Breast epithelium (tissue), 4 donors: ENCODE data around the gene NSMCE1. TPM values are rescaled to one million over a fixed set of nuclear protein-coding genes. Genes with fewer than 3 reads are reported as not detected.

ENCODE experiments used
- DNase-seq, 2 donors: peaks; one replicate each; pipeline ENCODE4 v3.0.0-alpha.2; 2019; ENCODE audit warnings: low spot score in 2 of 2
- H3K27ac ChIP-seq, 2 donors: fragments of 200-600 bp; sonication (generic) in 1 of 2; one replicate each; pipeline ENCODE4 v1.5.1; 2016 to 2019; ENCODE audit warnings: mild to moderate bottlenecking in 1 of 2
- H3K27me3 ChIP-seq, 2 donors: fragments of 200-600 bp; sonication (generic) in 1 of 2; one replicate each; pipeline versions ENCODE4 v1.5.1 to v1.6.0; 2017 to 2019; ENCODE audit warnings: control low read depth in 1 of 2, mild to moderate bottlenecking in 1 of 2
- H3K36me3 ChIP-seq: fragments of 200-600 bp; one replicate; pipeline ENCODE4 v1.5.1; 2019
- H3K4me1 ChIP-seq, 2 donors: fragments of 200-600 bp; sonication (generic); one replicate each; pipeline ENCODE4 v1.5.1; 2016 to 2019; ENCODE audit warnings: control low read depth in 1 of 2
- H3K4me3 ChIP-seq, 3 donors: fragments of 200-600 bp; sonication (generic); 1 replicate in 2 of 3; 2 replicates in 1 of 3; pipeline ENCODE4 v1.5.1; 2016 to 2019; ENCODE audit warnings: mild to moderate bottlenecking in 3 of 3, moderate library complexity in 2 of 3
- H3K9me3 ChIP-seq, 2 donors: fragments of 200-600 bp; sonication (generic) in 1 of 2; one replicate each; pipeline ENCODE4 v1.5.1; 2016 to 2019; ENCODE audit warnings: control low read depth in 1 of 2
- CTCF ChIP-seq, 3 donors: fragments of 450-650 bp; IDR thresholded peaks; one replicate each; pipeline ENCODE4 v1.5.1; 2016 to 2017; ENCODE audit warnings: antibody characterized with exemption in 3 of 3, mild to moderate bottlenecking in 3 of 3, moderate library complexity in 3 of 3
- POLR2A ChIP-seq: fragments of 450-650 bp; IDR thresholded peaks from one replicate; pipeline ENCODE4 v1.6.1; 2016; ENCODE audit warnings: antibody characterized with exemption, mild to moderate bottlenecking, moderate library complexity
- POLR2AphosphoS5 ChIP-seq, 3 donors: sonication (generic); formaldehyde crosslinking; IDR thresholded peaks; one replicate each; pipeline ENCODE4 v1.6.1; 2017; ENCODE audit warnings: antibody characterized with exemption in 3 of 3
- intact Hi-C: fragments of 100-400 bp; cut with DNase I; formaldehyde crosslinking; loops from one replicate; pipeline ENCODE4 v1.15.1; 2023; ENCODE audit warnings: low total_unique reads
- total RNA-seq, 3 donors: library from RNA; depleted of rRNA; stranded (reverse); fragments of >200 nt; gene quantifications; one replicate each; pipeline ENCODE4 v1.1.0, GENCODE V29; 2016

The NSMCE1 gene
- total RNA-seq, 3 donors from 2014 or later, result 32.4 to 54.6 (median 51.8) TPM

DNA sequence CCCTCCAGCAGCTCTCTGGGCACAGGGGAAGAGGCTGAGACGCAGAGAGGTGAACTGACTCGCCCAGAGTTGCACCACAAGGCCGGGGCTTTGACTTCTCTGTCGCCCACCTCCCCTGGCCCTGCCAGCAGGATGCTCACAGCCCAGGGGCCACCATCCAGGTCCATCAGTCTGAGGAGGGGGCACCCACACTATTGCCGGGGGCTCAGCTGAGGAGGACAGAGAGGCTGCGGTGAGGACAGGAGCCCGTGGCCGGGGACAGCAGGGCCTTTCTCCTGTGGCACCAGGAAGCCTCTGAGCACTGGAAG lies 32.7 kb downstream of the NSMCE1 start:
- intact Hi-C loops, result loop anchor here (10.0 kb wide), 1 partner anchor 79 kb away; the partner anchor contains the start of gene IL4R

GRCh38 chr16:27235055-27235937 lies 33.3 kb downstream of the NSMCE1 start:
- no peaks in the 10 kb centered on the region for H3K36me3 ChIP-seq
- TF ChIP-seq CTCF (IDR thresholded peaks at IDR 0.05) (peak; percentile 28 to 77 (median 73)), POLR2A (no peak), POLR2AphosphoS5 (IDR thresholded peaks at IDR 0.05) (peak; percentile 48 to 78 (median 54))
- peak overlapping the region; percentile 78 to 88 for H3K27ac ChIP-seq
- no peaks in the 10 kb centered on the region for H3K9me3 ChIP-seq
- H3K4me1 ChIP-seq, result peaks cover 7% of the 10 kb centered on the region in 2 donors
- peak overlapping the region in 2 of 3 donors; percentile 1 to 34 for H3K4me3 ChIP-seq
- no peaks in the 10 kb centered on the region for H3K27me3 ChIP-seq
- DNase-seq, result peak; percentile 80 to 81
- intact Hi-C loops, result loop anchor here (10.0 kb wide), 1 partner anchor 80 kb away; the partner anchor contains the start of gene IL4R

More for the DNA sequence above, 32.7 kb downstream of the NSMCE1 start:
- Histone ChIP-seq H3K4me1 (peaks cover 7% of the 10 kb centered on the region in 2 donors), H3K36me3 (no peaks in the 10 kb centered on the region), H3K9me3 (no peaks in the 10 kb centered on the region), H3K27me3 (no peaks in the 10 kb centered on the region), H3K27ac (peak overlapping the region; percentile 78 to 88), H3K4me3 (no peak overlapping the region)
- TF ChIP-seq POLR2AphosphoS5 (IDR thresholded peaks at IDR 0.05), result no peak
- no peak for TF ChIP-seq CTCF (IDR thresholded peaks at IDR 0.05)
- no peak for TF ChIP-seq POLR2A
- DNase-seq, result no peak

DNA sequence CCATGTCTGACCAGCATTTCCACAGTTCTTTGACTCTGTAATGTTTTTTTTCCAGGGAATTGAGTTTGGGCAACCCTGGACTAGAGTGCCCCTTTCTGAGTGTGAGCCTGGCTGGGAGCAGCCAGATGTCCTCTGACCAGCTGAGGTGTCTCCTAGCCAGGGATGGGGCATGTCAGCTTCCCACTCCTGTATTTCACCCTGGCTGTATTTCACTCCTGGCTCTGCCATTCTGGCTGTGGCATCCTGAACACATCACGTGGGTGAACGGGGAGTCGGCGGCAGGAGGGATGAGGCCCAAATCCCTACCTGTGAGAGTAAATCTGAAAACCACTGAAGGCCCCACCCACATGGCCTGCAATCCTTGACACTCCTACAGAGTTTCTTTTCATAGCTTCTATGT lies 34.0 kb downstream of the NSMCE1 start:
- no peak for DNase-seq
- Histone ChIP-seq H3K4me1 (peaks cover 7% of the 10 kb centered on the region in 2 donors), H3K27ac (peak overlapping the region; percentile 78 to 88)

DNA sequence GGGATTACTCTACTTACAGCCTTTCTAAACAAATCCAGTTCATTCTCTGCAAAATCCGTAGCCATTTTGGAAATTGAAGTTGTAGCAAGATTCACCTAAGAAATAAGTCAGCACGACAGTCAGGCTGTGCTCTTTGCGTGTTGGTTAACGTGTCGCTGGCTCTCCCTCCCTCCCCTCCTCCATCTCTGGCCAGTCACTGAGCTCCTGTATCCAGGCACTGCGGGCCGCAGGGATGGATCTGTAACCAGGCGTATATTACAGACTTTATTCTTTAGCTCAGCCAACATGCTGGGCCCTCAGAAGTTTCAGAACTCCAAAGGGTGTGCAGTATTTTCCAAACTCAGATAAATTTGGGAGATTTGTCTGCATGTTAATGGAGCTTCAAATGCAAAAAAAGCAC lies 34.4 kb downstream of the NSMCE1 start:
- Histone ChIP-seq H3K9me3 (no peaks in the 10 kb centered on the region), H3K27me3 (no peaks in the 10 kb centered on the region), H3K4me1 (peaks cover 7% of the 10 kb centered on the region in 2 donors), H3K27ac (peak overlapping the region; percentile 78 to 88), H3K4me3 (no peak overlapping the region), H3K36me3 (no peaks in the 10 kb centered on the region)
- no peak for TF ChIP-seq POLR2A
- DNase-seq, result no peak
- intact Hi-C loops, result loop anchor here (10.0 kb wide), 1 partner anchor 81 kb away; the partner anchor contains the start of gene IL4R

More for the DNA sequence above, 34.0 kb downstream of the NSMCE1 start:
- no peak overlapping the region for H3K4me3 ChIP-seq
- H3K36me3 ChIP-seq, result no peaks in the 10 kb centered on the region
- no peaks in the 10 kb centered on the region for H3K9me3 ChIP-seq
- intact Hi-C loops, result loop anchor here (10.0 kb wide), 1 partner anchor 80 kb away; the partner anchor contains the start of gene IL4R
- no peaks in the 10 kb centered on the region for H3K27me3 ChIP-seq
- TF ChIP-seq POLR2AphosphoS5 (IDR thresholded peaks at IDR 0.05) (no peak), CTCF (IDR thresholded peaks at IDR 0.05) (no peak), POLR2A (no peak)

- no peak for DNase-seq
- peak overlapping the region in 1 of 2 donors; percentile 78 for H3K27ac ChIP-seq
- H3K27me3 ChIP-seq, result no peaks in the 10 kb centered on the region
- H3K9me3 ChIP-seq, result no peaks in the 10 kb centered on the region
- TF ChIP-seq CTCF (IDR thresholded peaks at IDR 0.05) (no peak), POLR2A (no peak), POLR2AphosphoS5 (IDR thresholded peaks at IDR 0.05) (no peak)
- intact Hi-C loops, result loop anchor here (10.0 kb wide), 1 partner anchor 81 kb away; the partner anchor contains the start of gene IL4R
- no peak overlapping the region for H3K4me3 ChIP-seq
- H3K4me1 ChIP-seq, result peaks cover 7% of the 10 kb centered on the region in 2 donors
- H3K36me3 ChIP-seq, result no peaks in the 10 kb centered on the region
These were observed 34.8 kb downstream of the NSMCE1 start for GRCh38 chr16:27233731-27234130.
